BE2C (cell line): ENCODE measurements around the gene DEFB129.

Source experiments
- DNase-seq: peaks from one replicate; pipeline ENCODE4 v3.0.0-alpha.2; 2020
- H3K27me3 ChIP-seq: fragments of 250-450 bp; sonication (Bioruptor Pico); 2 replicates; pipeline ENCODE4 v1.5.1; 2020; ENCODE audit warnings: mild to moderate bottlenecking
- H3K36me3 ChIP-seq: fragments of 250-450 bp; sonication (Bioruptor Pico); 2 replicates; pipeline ENCODE4 v1.5.1; 2020; ENCODE audit warnings: mild to moderate bottlenecking
- H3K4me1 ChIP-seq: fragments of 250-450 bp; sonication (Bioruptor Pico); 2 replicates; pipeline ENCODE4 v1.5.1; 2020
- H3K4me3 ChIP-seq: 2 replicates; pipeline ENCODE4 v1.5.1; 2011; ENCODE audit warnings: low read depth, low read length
- H3K9me3 ChIP-seq: fragments of 250-450 bp; sonication (Bioruptor Pico); 2 replicates; pipeline ENCODE4 v1.5.1; 2020
- CTCF ChIP-seq: IDR thresholded peaks from 2 replicates; pipeline ENCODE4 v1.5.1; 2012; ENCODE audit warnings: mild to moderate bottlenecking, low read depth, low read length

Gene DEFB129

GRCh38 chr20:208942-209566, 18.0 kb upstream of the DEFB129 start:
- Histone ChIP-seq H3K36me3 (no peaks in the 10 kb centered on the region), H3K27me3 (no peaks in the 10 kb centered on the region), H3K4me3 (no peak overlapping the region), H3K9me3 (no peaks in the 10 kb centered on the region), H3K4me1 (no peaks in the 10 kb centered on the region)
- TF ChIP-seq CTCF: peak; percentile 65
- peak; percentile 10 for DNase-seq

GRCh38 chr20:210809-211502, 16.1 kb upstream of the DEFB129 start:
- Histone ChIP-seq H3K36me3 (no peaks in the 10 kb centered on the region), H3K4me3 (no peak overlapping the region), H3K4me1 (no peaks in the 10 kb centered on the region), H3K9me3 (no peaks in the 10 kb centered on the region), H3K27me3 (no peaks in the 10 kb centered on the region)
- no peak for TF ChIP-seq CTCF
- DNase-seq: no peak

GRCh38 chr20:214383-214782, 12.7 kb upstream of the DEFB129 start:
- DNase-seq: no peak
- Histone ChIP-seq H3K4me3 (no peak overlapping the region), H3K36me3 (no peaks in the 10 kb centered on the region), H3K4me1 (no peaks in the 10 kb centered on the region), H3K9me3 (no peaks in the 10 kb centered on the region), H3K27me3 (no peaks in the 10 kb centered on the region)
- no peak for TF ChIP-seq CTCF

- no peaks in the 10 kb centered on the region for H3K36me3 ChIP-seq
- H3K27me3 ChIP-seq: no peaks in the 10 kb centered on the region
- H3K9me3 ChIP-seq: no peaks in the 10 kb centered on the region
- H3K4me1 ChIP-seq: no peaks in the 10 kb centered on the region
- DNase-seq: no peak
- no peak for TF ChIP-seq CTCF
- H3K4me3 ChIP-seq: no peak overlapping the region
Observed at GRCh38 chr20:215796-216195, 11.3 kb upstream of the DEFB129 start.

- no peaks in the 10 kb centered on the region for H3K4me1 ChIP-seq
- H3K36me3 ChIP-seq: no peaks in the 10 kb centered on the region
- TF ChIP-seq CTCF: no peak
- DNase-seq: no peak
- H3K4me3 ChIP-seq: no peak overlapping the region
- no peaks in the 10 kb centered on the region for H3K9me3 ChIP-seq
- no peaks in the 10 kb centered on the region for H3K27me3 ChIP-seq
Observed at GRCh38 chr20:217266-217665, 9.8 kb upstream of the DEFB129 start.
